GM20000 (cell line): ENCODE measurements around the gene SPRR2A.

Source experiments
- DNase-seq: peaks from one replicate; pipeline ENCODE4 v3.0.0; 2012; ENCODE audit warnings: low spot score
- TF ChIP-seq, protein P1 (sequence below): IDR thresholded peaks from 2 replicates; pipeline ENCODE4 v1.5.1; 2012; ENCODE audit warnings: mild to moderate bottlenecking, control low read depth; ENCODE audit errors: extremely low read depth, missing control alignments

Gene SPRR2A

DNA sequence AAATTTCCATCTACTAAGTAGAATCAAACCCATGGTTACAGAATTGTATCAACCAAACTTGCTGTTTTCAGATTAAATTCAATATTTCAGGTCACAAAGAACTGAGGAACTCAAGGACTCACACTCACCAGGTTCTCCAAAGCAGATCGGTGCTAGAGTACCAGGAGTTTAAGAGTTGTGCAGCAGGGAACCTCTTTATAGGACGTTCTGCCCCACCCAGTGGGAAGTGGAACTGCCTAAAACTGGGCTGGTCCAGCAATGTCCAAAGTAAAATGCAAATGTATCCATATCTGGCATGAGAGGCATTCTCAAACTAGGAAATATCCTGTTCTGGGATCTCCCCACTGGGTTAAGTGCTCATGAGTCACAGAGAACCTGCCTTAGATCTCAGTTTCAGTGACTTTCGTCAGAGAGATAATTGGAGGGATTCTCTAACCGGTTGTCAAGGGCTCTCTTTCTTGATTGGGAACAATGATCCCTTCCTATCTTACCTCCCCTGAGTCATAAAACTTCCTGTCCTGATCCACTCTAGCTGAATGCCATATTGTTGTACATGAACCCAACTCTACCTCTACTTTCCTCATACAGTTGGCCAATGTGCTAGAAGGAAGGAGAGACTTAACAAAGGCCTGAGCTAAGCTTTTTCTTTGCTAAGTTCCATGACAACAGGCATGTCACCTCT is 16.2 kb downstream of the SPRR2A start, which contains the start of gene SPRR2D:
SPRR2D (minus strand) TSS at position 171 of the 682 bp plus-strand sequence. CDS start 774 bp downstream, outside the sequence.
- DNase-seq: no peak
- TF ChIP-seq, protein P1, sequence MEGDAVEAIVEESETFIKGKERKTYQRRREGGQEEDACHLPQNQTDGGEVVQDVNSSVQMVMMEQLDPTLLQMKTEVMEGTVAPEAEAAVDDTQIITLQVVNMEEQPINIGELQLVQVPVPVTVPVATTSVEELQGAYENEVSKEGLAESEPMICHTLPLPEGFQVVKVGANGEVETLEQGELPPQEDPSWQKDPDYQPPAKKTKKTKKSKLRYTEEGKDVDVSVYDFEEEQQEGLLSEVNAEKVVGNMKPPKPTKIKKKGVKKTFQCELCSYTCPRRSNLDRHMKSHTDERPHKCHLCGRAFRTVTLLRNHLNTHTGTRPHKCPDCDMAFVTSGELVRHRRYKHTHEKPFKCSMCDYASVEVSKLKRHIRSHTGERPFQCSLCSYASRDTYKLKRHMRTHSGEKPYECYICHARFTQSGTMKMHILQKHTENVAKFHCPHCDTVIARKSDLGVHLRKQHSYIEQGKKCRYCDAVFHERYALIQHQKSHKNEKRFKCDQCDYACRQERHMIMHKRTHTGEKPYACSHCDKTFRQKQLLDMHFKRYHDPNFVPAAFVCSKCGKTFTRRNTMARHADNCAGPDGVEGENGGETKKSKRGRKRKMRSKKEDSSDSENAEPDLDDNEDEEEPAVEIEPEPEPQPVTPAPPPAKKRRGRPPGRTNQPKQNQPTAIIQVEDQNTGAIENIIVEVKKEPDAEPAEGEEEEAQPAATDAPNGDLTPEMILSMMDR: no peak

DNA sequence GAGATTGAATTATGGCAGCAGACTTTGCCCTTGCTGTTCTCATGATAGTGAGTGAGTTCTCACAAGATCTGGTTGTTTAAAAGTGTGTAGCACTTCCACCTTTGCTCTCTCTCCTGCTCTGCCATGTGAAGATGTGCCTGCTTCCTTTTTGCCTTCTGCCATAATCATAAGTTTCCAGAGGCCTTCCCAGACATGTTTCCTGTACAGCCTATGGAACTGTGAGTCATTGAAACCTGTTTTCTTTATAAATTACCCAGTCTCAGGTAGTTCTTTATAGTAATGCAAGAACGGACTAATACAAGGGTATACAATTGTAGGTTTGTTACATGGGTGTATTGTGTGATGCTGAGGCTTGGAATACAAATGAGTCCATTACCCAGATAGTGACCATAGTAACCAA is 22.1 kb downstream of the SPRR2A start:
- TF ChIP-seq, protein P1: no peak
- no peak for DNase-seq

DNA sequence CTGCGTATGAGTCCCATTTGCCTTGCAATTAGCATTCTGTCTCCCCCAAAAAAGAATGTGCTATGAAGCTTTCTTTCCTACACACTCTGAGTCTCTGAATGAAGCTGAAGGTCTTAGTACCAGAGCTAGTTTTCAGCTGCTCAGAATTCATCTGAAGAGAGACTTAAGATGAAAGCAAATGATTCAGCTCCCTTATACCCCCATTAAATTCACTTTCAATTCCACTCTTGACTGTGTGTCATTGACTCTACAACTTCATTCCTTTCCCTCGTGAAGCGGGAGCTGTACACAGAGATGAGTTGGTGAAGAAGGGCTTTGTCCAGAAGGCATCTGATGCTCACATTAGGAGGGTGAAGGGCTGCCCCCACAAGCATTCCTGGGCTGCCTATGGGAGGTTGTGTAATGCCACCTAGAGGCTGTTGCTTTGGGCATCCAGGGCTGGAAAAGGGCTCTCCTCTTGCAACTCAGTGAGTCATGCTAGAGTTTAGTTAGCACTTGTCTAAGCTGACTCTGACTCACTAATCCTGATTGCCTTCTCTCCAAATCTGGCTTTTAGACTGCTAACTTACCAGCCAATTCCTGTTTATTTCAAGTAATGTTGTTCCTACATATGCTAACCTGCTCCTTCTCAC is 24.5 kb downstream of the SPRR2A start:
- no peak for DNase-seq
- TF ChIP-seq, protein P1: no peak

DNA sequence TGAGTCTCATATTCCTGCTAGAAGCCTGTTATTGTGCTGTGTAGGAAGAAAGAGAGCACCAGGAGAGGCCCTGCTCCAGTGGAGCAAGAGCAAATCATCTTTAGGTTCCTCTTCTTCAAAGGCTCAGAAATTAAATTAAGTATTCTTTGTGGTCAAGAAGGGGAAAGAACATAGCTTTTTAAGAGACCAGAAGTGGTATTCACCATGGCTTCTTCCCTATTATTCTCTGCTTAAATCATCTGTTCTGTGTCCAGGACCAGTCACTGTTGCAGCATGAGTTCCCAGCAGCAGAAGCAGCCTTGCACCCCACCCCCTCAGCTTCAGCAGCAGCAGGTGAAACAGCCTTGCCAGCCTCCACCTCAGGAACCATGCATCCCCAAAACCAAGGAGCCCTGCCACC is 25.2 kb downstream of the SPRR2A start:
- TF ChIP-seq, protein P1: no peak

DNA sequence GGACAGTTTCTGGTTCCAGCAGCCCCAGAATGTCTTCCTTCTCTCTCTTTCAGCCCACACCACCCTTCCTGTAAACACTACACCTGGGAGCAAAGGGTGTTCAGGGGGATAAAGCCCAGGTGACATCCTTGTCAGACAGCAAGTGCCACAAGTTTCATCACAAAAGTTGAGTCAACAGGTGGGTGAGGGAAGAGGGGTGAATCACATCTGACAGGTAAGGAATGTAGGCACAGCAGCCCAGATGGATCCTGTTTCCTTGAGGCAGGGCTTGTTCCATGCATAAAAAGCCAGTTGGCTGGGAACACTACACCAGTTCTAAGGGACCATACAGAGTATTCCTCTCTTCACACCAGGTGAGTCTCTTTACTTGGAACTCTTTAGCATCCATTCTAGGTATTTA is 26.4 kb downstream of the SPRR2A start, which contains the start of gene SPRR1B:
SPRR1B (plus strand) TSS at position 309 of the 400 bp plus-strand sequence. CDS start 1,143 bp downstream, outside the sequence.
- DNase-seq: no peak
- TF ChIP-seq, protein P1: no peak

More for the DNA sequence above, 25.2 kb downstream of the SPRR2A start:
- no peak for DNase-seq

DNA sequence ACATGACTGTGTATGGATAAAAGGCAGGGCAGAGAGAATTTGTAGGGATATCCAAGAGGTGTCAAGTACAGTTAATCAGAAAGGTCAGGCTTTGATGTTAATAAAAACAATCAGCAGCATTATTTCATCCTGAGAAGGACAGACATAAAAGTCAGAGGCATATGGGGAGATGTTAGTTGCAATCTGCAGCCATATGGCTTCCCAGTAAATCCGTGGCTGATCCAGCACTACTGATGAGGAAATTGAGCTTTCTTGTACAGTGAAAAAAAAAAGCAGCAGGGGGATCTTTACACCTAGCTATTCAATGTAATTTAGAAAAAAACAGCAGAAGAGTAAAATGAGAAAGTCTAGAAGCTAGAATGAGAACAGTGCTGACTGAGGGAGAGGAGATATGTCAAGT is 28.5 kb downstream of the SPRR2A start:
- DNase-seq: no peak
- TF ChIP-seq, protein P1: no peak

DNA sequence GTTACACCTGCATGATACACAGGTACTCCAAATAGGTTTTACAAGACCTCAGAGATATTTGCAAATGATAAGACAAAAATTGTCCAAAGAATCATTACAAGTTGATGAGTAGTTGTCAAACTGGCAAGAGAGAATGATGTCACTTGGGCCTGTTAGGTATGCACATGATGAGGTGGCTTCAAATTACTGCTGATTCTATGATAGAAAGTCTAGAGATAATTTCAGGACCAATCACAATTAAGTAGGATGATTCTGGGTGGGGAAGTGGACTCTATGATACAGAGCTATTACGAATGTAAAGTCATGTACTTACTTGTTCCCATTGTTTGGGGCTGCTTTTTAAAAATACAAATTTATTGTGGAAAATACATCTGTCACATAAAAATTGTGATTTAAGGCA is 31.5 kb downstream of the SPRR2A start:
- TF ChIP-seq, protein P1: no peak
- no peak for DNase-seq
